Mucosa of rectum (tissue), 2 donors: ENCODE measurements around the gene FAHD1.

ENCODE experiments used
- H3K27ac ChIP-seq, 2 donors: one replicate each; pipeline ENCODE4 v1.7.0; 2013; ENCODE audit warnings: inconsistent platforms in 2 of 2, low read depth in 2 of 2, low read length in 2 of 2
- H3K27me3 ChIP-seq, 2 donors: one replicate each; pipeline ENCODE4 v1.7.0; 2013; ENCODE audit warnings: low read length in 2 of 2; ENCODE audit not compliant: control insufficient read depth in 2 of 2, insufficient read depth in 2 of 2
- H3K36me3 ChIP-seq, 2 donors: one replicate each; pipeline ENCODE4 v1.7.0; 2013; ENCODE audit warnings: low read length in 2 of 2; ENCODE audit not compliant: control insufficient read depth in 2 of 2, insufficient read depth in 2 of 2
- H3K4me1 ChIP-seq, 2 donors: one replicate each; pipeline ENCODE4 v1.7.0; 2013; ENCODE audit warnings: low read length in 2 of 2, mild to moderate bottlenecking in 1 of 2; ENCODE audit not compliant: control insufficient read depth in 2 of 2, insufficient read depth in 2 of 2
- H3K4me3 ChIP-seq, 2 donors: one replicate each; pipeline ENCODE4 v1.7.0; 2013; ENCODE audit warnings: low read length in 2 of 2
- H3K9ac ChIP-seq, 2 donors: one replicate each; pipeline ENCODE4 v1.7.0; 2013; ENCODE audit warnings: low read length in 2 of 2, low read depth in 1 of 2, mild to moderate bottlenecking in 1 of 2
- H3K9me3 ChIP-seq, 2 donors: one replicate each; pipeline ENCODE4 v1.7.0; 2013; ENCODE audit warnings: low read length in 2 of 2; ENCODE audit not compliant: control insufficient read depth in 2 of 2
- donor health status: healthy.
- donor health status: Normal muscosa, but diverticular disease.

The FAHD1 gene

DNA sequence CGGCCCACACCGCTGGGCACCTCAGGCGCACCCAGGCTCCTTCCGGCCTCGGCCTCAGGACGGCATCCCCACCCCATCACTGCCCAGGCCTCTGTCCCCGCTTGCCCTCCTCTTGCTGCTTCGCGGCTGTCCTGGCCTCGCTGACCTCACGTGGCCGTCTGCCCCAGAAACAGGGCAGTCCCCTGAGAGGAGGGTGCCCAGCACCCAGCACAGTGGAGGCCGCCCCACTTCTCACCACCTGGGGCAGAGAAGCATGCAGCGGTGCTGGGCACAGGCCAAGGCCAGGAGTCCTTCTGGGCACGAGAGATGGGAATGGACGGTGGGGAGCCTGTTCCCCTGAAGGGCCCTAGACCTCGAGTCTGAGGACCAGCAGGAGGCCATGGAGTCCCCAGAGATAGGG lies 9.3 kb upstream of the FAHD1 start:
- no peaks in the 10 kb centered on the region for H3K27me3 ChIP-seq
- no peaks in the 10 kb centered on the region for H3K9me3 ChIP-seq
- peaks cover 21 to 47% of the 10 kb centered on the region in 2 donors for H3K36me3 ChIP-seq
- no peak overlapping the region for H3K27ac ChIP-seq
- H3K4me1 ChIP-seq: no peaks in the 10 kb centered on the region
- no peak overlapping the region for H3K4me3 ChIP-seq
- H3K9ac ChIP-seq: no peak overlapping the region

GRCh38 chr16:1818204-1818872 lies 8.7 kb upstream of the FAHD1 start:
- no peaks in the 10 kb centered on the region for H3K9me3 ChIP-seq
- no peak overlapping the region for H3K9ac ChIP-seq
- no peak overlapping the region for H3K4me3 ChIP-seq
- peaks cover 21 to 47% of the 10 kb centered on the region in 2 donors for H3K36me3 ChIP-seq
- H3K4me1 ChIP-seq: no peaks in the 10 kb centered on the region
- no peaks in the 10 kb centered on the region for H3K27me3 ChIP-seq
- no peak overlapping the region for H3K27ac ChIP-seq

DNA sequence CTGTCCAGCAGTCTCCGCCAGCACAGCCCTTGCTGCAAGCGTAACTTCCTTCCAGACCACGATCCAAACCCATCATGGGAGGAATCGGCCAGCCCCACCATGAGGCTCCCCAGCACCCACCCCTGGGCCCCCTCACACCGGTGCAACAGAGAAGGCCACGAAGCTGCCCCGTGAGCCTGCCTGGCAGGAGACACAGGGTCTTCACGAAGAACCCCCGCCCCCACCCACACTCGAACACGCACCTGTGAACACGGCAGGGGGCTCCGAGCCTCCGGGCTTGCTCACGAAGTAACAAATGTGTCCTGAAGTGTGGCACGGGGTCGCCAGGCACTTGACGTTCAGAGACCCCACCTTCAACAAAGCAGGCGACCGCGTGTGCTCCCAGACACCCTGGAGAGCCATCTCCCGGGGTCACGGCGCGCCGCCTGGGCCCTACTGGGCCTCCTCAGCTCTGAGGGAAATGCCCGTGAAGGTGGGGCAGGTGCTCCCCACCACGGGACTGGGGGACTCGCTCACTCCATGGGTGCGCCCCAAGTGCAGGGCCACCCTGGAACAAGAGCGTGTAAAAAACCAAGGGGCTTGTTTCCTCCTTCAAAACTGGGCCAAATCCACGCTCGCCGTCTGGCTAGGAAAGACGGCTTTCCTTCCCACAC lies 8.0 kb upstream of the FAHD1 start:
- H3K9me3 ChIP-seq: no peaks in the 10 kb centered on the region
- peaks cover 21 to 45% of the 10 kb centered on the region in 2 donors for H3K36me3 ChIP-seq
- H3K9ac ChIP-seq: no peak overlapping the region
- no peak overlapping the region for H3K27ac ChIP-seq
- H3K4me3 ChIP-seq: no peak overlapping the region
- peaks cover 0 to 2% of the 10 kb centered on the region in 2 donors for H3K4me1 ChIP-seq
- H3K27me3 ChIP-seq: no peaks in the 10 kb centered on the region

DNA sequence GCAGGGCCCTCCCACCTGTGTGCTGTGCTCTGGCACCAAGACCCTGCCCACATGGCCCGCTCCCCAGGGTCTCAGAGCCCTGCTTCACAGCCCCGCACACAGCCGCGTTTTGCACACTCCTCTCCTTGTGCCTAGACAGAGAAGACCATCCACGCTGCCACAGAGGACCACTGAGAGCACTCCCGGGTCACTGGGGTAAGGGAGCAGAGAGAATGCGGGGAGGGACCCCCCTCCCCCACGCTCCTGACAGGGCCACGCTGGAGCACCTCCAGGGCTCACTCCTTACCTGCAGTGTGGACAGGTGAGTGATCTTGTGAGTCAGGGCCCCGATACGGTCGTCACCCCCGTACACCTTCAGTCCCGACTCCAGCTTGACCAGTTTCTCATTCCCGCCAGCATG lies 7.4 kb upstream of the FAHD1 start:
- Histone ChIP-seq H3K4me1 (peaks cover 0 to 6% of the 10 kb centered on the region in 2 donors), H3K4me3 (no peak overlapping the region), H3K27me3 (no peaks in the 10 kb centered on the region), H3K27ac (no peak overlapping the region), H3K9ac (no peak overlapping the region), H3K9me3 (no peaks in the 10 kb centered on the region), H3K36me3 (peaks cover 21 to 45% of the 10 kb centered on the region in 2 donors)

DNA sequence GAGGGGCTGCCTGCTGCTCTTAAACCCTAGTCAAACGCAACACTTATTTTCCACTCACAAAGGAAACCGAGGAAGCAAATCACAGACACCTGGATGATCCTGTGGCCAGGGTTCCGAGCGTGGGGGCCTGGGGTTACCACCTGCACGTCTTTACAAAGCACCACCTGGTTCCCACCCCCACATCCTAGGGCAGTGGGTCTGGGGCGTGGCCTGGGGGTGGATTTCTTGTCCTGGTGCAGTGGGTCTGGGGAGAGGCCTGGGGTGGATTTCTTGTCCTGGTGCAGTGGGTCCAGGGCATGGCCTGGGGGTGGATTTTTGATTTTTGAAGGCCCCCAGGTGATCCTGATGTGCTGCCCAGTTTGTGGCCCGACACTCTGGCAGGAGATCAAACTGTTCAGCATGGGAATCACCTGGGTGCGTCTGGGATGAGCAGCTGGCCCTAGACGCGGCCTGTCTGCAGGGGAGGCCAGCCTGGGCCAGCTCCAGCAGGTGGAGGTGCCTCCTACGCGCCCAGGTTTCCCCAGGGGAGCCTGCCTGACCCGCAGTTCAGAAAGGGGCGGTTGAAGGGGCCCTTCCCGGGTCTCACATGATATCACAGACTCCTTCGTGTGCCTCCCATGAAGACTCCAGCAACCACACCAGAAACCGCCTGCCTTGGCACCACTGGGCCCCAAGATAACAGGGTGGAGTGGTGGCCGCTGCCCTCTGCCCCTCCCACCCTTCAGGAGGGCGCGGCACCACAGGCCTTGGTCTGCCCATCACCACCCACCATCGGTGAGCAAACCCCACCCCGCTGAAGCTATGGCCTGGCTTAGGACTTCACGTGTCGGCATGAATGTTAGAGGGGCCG lies 6.7 kb upstream of the FAHD1 start:
- no peaks in the 10 kb centered on the region for H3K27me3 ChIP-seq
- H3K36me3 ChIP-seq: peaks cover 20 to 43% of the 10 kb centered on the region in 2 donors
- no peaks in the 10 kb centered on the region for H3K9me3 ChIP-seq
- H3K4me1 ChIP-seq: peaks cover 3 to 10% of the 10 kb centered on the region in 2 donors
- H3K4me3 ChIP-seq: no peak overlapping the region
- H3K9ac ChIP-seq: no peak overlapping the region
- no peak overlapping the region for H3K27ac ChIP-seq

- Histone ChIP-seq H3K27ac (no peak overlapping the region), H3K4me1 (peaks cover 8 to 16% of the 10 kb centered on the region in 2 donors), H3K36me3 (peaks cover 16 to 40% of the 10 kb centered on the region in 2 donors), H3K4me3 (no peak overlapping the region), H3K27me3 (no peaks in the 10 kb centered on the region), H3K9me3 (no peaks in the 10 kb centered on the region), H3K9ac (no peak overlapping the region)
These were observed 6.1 kb upstream of the FAHD1 start for GRCh38 chr16:1820946-1821290.

DNA sequence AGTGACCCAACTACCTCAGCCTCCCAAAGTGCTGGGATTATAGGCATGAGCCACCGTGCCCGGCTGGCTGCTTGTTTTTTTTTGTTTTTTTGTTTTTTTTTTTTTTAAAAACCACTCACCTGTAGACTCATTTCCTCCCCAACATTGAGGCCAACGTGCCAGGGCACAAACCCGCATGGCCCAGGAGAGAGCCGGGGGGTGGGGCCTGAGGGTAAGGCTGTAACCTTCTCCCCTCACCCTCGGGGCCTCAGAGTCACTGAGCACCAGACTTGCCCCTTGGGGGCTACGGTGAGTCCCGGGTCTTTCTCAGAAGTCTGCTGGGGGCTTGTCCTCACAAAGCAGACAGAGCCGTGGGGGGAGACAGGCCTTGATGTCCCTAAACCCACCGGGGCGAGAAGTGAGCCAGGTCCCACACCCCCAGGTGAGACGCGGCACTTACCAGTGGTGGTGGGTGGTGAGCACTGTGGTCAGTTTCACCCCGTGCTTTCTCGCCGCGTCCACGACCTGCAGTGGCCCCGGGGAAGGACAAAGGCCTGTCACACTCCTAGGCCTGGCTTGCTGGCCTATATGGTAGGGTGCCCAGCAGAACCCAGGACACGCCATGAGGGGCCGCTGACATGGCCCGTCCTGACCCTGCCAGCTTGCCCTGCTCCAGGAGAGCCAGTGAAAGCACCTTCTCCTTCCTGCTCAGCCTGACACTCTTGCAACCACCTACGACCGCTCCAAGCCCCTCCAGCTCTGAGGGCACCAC lies 5.0 kb upstream of the FAHD1 start:
- no peak overlapping the region for H3K9ac ChIP-seq
- H3K4me3 ChIP-seq: no peak overlapping the region
- no peaks in the 10 kb centered on the region for H3K9me3 ChIP-seq
- peaks cover 9 to 18% of the 10 kb centered on the region in 2 donors for H3K4me1 ChIP-seq
- no peaks in the 10 kb centered on the region for H3K27me3 ChIP-seq
- peaks cover 10 to 31% of the 10 kb centered on the region in 2 donors for H3K36me3 ChIP-seq
- H3K27ac ChIP-seq: no peak overlapping the region

GRCh38 chr16:1822801-1823200 lies 4.2 kb upstream of the FAHD1 start:
- H3K9ac ChIP-seq: no peak overlapping the region
- H3K27ac ChIP-seq: no peak overlapping the region
- H3K9me3 ChIP-seq: no peaks in the 10 kb centered on the region
- no peaks in the 10 kb centered on the region for H3K27me3 ChIP-seq
- H3K36me3 ChIP-seq: peaks cover 5 to 28% of the 10 kb centered on the region in 2 donors
- peaks cover 9 to 19% of the 10 kb centered on the region in 2 donors for H3K4me1 ChIP-seq
- no peak overlapping the region for H3K4me3 ChIP-seq

GRCh38 chr16:1823821-1824220 lies 3.2 kb upstream of the FAHD1 start:
- Histone ChIP-seq H3K27me3 (no peaks in the 10 kb centered on the region), H3K36me3 (peaks cover 0 to 26% of the 10 kb centered on the region in 2 donors), H3K9me3 (no peaks in the 10 kb centered on the region), H3K27ac (no peak overlapping the region), H3K9ac (no peak overlapping the region), H3K4me1 (peaks cover 12 to 24% of the 10 kb centered on the region in 2 donors), H3K4me3 (no peak overlapping the region)
